GM12865 (cell line): ENCODE measurements around the gene ING5.
A peak's percentile ranks its signal among the peaks of the same experiment; 100 is the strongest.

Experiments
- DNase-seq: peaks from one replicate; pipeline ENCODE4 v3.0.0; 2010; ENCODE audit warnings: low read depth
- H3K4me3 ChIP-seq: 2 replicates; pipeline ENCODE4 v1.5.1; 2011; ENCODE audit warnings: mild to moderate bottlenecking, low read depth, low read length, control low read depth
- TF ChIP-seq, protein P1 (sequence below): IDR thresholded peaks from 2 replicates; pipeline ENCODE4 v1.5.1; 2011; ENCODE audit warnings: low read length, control low read depth, low read depth, inconsistent platforms; ENCODE audit not compliant: insufficient read depth; ENCODE audit errors: missing control alignments

ING5 gene

DNA sequence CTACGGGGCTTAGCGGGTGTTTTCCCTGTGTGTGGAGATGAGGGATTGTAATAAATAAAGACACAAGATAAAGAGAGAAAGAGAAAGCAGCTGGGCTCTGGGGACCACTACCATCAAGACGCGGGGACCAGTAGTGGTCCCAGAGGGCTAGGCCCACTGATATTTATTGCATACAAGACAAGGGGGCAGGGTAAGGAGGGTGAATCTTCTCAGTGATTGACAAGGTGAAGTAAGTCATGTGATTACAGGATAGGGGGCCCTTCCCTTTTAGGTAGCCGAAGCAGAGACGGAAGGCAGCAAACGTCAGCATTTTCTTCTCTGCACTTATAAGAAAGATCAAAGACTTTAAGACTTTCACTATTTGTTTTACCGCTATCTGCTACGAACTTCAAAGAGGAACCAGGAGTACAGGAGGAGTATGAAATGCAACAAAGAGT is 70.2 kb downstream of the ING5 start:
- H3K4me3 ChIP-seq: peak overlapping the region; percentile 49
- TF ChIP-seq, protein P1, sequence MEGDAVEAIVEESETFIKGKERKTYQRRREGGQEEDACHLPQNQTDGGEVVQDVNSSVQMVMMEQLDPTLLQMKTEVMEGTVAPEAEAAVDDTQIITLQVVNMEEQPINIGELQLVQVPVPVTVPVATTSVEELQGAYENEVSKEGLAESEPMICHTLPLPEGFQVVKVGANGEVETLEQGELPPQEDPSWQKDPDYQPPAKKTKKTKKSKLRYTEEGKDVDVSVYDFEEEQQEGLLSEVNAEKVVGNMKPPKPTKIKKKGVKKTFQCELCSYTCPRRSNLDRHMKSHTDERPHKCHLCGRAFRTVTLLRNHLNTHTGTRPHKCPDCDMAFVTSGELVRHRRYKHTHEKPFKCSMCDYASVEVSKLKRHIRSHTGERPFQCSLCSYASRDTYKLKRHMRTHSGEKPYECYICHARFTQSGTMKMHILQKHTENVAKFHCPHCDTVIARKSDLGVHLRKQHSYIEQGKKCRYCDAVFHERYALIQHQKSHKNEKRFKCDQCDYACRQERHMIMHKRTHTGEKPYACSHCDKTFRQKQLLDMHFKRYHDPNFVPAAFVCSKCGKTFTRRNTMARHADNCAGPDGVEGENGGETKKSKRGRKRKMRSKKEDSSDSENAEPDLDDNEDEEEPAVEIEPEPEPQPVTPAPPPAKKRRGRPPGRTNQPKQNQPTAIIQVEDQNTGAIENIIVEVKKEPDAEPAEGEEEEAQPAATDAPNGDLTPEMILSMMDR: no peak
- DNase-seq: peak; percentile 88

DNA sequence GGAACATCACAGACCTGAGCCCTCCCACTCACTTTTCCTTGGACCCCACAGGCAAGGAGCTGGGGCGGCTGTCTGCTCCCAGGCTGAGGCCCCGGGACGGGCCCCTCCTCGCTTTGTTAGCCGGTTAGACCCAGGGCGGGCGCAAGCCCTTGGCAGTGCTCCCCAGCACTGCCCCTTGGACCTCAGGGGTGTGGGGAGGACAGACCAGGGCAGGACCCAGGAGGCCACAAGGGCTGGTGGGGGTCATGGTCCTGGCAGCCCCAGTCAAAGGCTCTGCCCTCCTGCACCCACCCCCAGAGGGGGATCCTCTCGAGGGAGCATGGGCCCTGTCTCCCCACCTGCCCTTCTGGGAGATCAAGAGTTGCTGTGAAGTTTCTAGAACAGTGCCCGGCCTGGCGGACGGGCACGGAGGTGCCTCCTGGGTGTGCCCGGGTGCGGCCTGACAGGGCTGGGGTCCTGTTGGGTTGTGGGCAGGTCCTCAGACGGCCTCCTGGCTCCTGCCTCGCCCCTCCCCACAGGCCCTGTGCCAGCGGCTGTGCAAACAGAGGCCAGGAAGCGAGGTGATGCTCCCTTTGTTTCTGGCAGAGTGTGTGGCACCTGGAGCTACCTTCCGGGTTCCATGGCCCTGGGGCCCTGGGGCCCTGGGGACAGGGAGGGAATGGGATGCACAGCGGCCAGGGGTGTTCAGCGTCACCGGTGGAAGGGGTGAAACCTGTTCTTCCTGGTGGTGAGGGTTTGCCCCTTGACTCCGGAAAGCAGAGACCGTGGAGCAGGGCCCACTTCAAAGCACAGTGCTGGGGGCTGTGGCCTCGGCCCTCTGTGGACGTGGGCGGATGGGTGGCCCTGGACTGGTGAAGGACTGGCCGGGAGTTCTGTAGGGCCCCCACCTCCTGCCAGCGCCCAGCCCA is 71.9 kb downstream of the ING5 start:
- TF ChIP-seq, protein P1: no peak
- no peak for DNase-seq
- no peak overlapping the region for H3K4me3 ChIP-seq

DNA sequence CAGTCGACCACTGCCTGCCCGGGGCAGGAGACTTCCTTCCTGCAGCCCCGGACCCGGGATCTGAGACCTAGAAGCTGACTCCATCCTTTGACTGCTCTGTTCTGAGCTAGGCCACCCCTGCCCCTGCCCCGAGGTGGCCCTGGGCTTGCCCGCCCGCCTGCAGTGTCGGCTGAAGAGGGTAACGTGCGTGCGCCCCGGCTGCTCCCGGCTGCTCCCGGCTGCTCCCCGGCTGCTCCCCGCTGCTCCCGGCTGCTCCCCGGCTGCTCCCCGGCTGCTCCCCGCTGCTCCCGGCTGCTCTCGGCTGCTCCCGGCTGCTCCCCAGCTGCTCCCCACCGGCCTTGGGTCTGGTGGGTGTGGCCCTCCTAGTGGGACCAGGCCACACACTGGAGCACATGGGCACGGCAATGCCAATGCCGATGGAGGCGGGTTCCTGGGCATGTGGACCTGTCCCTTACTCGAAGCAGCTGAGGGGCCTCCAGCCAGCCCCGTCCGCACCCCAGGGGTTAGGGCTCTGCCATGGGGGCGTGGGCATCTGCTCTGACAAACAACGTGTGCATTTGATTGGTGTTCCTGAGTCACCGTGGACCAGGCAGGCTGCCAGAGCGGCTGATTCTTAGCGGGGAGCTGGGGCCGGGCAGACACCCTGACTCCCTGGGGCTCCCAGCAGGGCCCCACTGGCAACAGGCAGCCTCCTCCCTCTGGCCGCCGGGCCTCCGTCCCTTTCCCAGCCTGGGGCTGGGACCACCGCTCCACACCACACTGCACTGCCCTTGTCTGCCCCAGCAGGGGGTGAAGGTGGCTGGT is 72.8 kb downstream of the ING5 start:
- H3K4me3 ChIP-seq: no peak overlapping the region
- TF ChIP-seq, protein P1: no peak
- no peak for DNase-seq

DNA sequence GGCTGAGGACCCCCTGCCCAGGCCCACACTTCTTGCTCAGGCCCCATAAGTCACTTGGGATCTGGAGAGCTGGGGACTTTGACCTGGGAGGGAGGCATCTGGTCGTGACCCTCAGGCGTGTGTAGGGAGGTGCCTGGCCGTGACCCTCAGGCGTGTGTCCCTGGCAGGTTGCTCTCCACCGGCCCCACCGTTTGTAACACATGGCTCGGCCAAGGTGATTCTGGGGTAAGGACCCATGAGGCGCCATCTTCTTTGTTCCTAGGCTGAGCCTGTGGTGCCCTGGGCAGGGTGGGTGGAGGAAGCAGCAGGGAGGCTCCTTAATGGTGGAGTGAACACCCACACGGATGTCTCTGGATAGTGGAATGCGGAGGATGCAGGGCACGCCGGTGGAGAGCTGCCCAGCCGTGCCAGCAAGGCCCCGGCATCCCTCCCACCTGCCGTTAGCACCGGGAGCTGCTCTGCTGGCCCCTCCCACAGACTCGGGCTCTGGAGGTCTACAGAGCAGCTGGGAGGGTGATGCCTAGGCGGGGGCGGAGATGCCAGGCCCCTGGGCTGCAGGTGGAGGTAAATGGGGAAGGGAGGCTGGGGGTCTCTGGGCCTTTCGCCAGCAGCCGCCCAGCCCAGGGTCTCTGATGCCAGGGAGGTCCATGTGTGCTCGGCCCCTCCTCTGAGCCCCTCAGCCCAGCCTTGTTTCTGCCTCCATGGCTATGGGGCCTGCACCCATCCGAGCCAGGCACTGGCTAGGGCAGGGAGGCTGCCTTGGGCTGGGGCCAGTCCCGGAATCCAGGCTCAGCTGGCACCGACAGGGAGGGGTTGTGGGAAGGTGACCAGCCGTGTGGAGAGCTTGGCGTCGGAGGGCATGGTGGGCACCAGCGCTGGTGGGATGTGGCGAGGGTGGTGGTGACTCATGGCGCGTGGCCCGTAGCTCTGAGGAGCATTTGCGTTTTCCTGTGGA is 73.7 kb downstream of the ING5 start:
- TF ChIP-seq, protein P1: no peak
- H3K4me3 ChIP-seq: no peak overlapping the region
- DNase-seq: no peak

DNA sequence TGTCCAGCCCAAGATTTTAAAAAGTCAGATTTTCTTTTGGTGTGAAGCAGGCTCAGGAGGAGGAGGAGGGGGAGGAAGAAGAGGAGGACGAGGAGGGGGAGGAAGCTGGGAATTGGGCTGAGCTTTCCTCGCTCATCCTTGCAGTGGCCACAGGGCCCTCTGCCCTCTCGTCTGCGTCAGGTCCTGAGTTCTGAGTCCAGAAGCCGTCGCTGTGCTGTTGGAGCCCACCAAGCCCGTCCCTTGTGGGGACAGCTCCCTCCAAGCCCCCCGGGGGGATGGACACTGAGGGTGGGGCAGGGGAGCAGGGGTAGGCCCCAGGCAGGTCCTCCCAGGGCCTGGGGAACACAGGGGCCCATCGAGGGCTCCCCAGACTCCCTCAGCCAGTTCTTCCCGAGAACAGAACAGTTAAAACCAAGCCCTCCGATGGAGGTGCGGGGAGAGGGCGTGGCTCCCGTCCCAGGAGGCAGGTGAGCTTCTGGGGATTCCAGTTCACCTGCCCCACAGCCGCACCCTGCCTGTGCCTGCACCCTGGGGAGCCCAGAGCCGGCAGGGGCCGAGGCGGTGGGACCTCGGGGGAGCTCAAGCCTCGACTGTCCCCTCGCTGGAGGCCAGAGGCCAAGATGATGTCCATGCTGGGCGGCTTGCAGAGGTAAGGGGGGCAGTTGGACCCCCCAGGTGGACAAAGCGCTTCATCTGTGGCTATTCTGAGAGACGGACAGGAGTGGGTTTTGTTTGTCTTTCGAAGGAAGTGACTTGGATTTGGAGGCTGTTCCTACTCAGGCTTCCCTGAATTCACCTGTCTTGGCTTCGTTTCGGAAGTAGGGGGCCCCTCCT is 74.7 kb downstream of the ING5 start, which contains the start of gene GAL3ST2:
Gene GAL3ST2 (plus strand): TSS at position 487 of the 834 bp plus-strand sequence. CDS start 134 bp downstream, at position 621.
- no peak for DNase-seq
- H3K4me3 ChIP-seq: no peak within 1 kb of the TSS
- TF ChIP-seq, protein P1: no peak
